GM23338 (cell line): ENCODE results near the gene HGFAC. TPM values are rescaled to one million over a fixed set of nuclear protein-coding genes. Genes with fewer than 3 reads are reported as not detected.

Source experiments
- ATAC-seq: fragments of 200-7000 bp; cut with Tn5 transposase; 3 replicates; pipeline ENCODE4 v1.9.1; 2020
- DNase-seq: peaks from one replicate; pipeline ENCODE4 v3.0.0-alpha.2; 2015; ENCODE audit warnings: low spot score
- H2AFZ ChIP-seq: fragments of 200-600 bp; sonication (generic); 2 replicates; pipeline ENCODE4 v1.8.0; 2016; ENCODE audit warnings: antibody characterized with exemption, mild to moderate bottlenecking, moderate library complexity
- H3F3A ChIP-seq: fragments of 200-600 bp; sonication (generic); replicated peaks from 2 replicates; pipeline ENCODE4 v1.8.0; 2017; ENCODE audit warnings: antibody characterized with exemption, mixed run types, low read depth
- H3K27ac ChIP-seq: fragments of 200-600 bp; sonication (generic); 2 replicates; pipeline ENCODE4 v1.6.1; 2016; ENCODE audit warnings: low read depth
- H3K27me3 ChIP-seq: fragments of 200-600 bp; sonication (generic); 2 replicates; pipeline ENCODE4 v1.8.0; 2016; ENCODE audit warnings: mild to moderate bottlenecking, mixed run types, moderate library complexity; ENCODE audit not compliant: insufficient read depth
- H3K36me3 ChIP-seq: fragments of 200-600 bp; sonication (generic); 2 replicates; pipeline ENCODE4 v1.8.0; 2016; ENCODE audit warnings: mild to moderate bottlenecking; ENCODE audit not compliant: insufficient read depth
- H3K4me1 ChIP-seq: fragments of 200-600 bp; sonication (generic); 2 replicates; pipeline ENCODE4 v1.8.0; 2016; ENCODE audit warnings: mild to moderate bottlenecking, moderate library complexity; ENCODE audit not compliant: insufficient read depth
- H3K4me2 ChIP-seq: fragments of 200-600 bp; sonication (generic); 2 replicates; pipeline ENCODE4 v1.7.1; 2017; ENCODE audit warnings: mixed run types
- H3K4me3 ChIP-seq: fragments of 200-600 bp; sonication (generic); 2 replicates; pipeline ENCODE4 v1.6.1; 2016; ENCODE audit warnings: mixed run types
- H3K79me2 ChIP-seq: fragments of 200-600 bp; sonication (generic); replicated peaks from 2 replicates; pipeline ENCODE4 v1.8.0; 2017; ENCODE audit warnings: mild to moderate bottlenecking; ENCODE audit not compliant: insufficient read depth
- H3K9me2 ChIP-seq: fragments of 200-600 bp; sonication (generic); 2 replicates; pipeline ENCODE4 v1.8.0; 2017; ENCODE audit not compliant: insufficient read depth
- H4K20me1 ChIP-seq: fragments of 200-600 bp; sonication (generic); replicated peaks from 2 replicates; pipeline ENCODE4 v1.8.0; 2017; ENCODE audit warnings: mild to moderate bottlenecking; ENCODE audit not compliant: insufficient read depth
- H3K27ac Mint-ChIP-seq: 2 replicates; pipeline ENCODE4 v1.8.0; 2020; ENCODE audit warnings: inconsistent platforms, mild to moderate bottlenecking, moderate library complexity, mixed read lengths
- H3K27me3 Mint-ChIP-seq: 3 replicates; pipeline ENCODE4 v1.8.0; 2022; ENCODE audit warnings: low read depth, mild to moderate bottlenecking, moderate library complexity, mixed read lengths, inconsistent platforms; ENCODE audit not compliant: insufficient read depth, poor library complexity
- H3K36me3 Mint-ChIP-seq: 3 replicates; pipeline ENCODE4 v1.8.0; 2021; ENCODE audit warnings: low read depth, mild to moderate bottlenecking, inconsistent platforms, moderate library complexity, mixed read lengths
- H3K4me1 Mint-ChIP-seq: 3 replicates; pipeline ENCODE4 v1.8.0; 2020; ENCODE audit warnings: mild to moderate bottlenecking, inconsistent platforms, mixed read lengths
- H3K4me3 Mint-ChIP-seq: 3 replicates; pipeline ENCODE4 v1.8.0; 2021; ENCODE audit warnings: moderate library complexity, mild to moderate bottlenecking, inconsistent platforms, mixed read lengths
- H3K9me3 Mint-ChIP-seq: 3 replicates; pipeline ENCODE4 v1.8.0; 2020; ENCODE audit warnings: moderate library complexity, mild to moderate bottlenecking, inconsistent platforms, mixed read lengths
- EZH2phosphoT487 ChIP-seq: fragments of 200-600 bp; sonication (generic); IDR thresholded peaks from one replicate; pipeline ENCODE4 v1.8.1; 2018; ENCODE audit warnings: antibody characterized with exemption; ENCODE audit not compliant: unreplicated experiment
- JUNB ChIP-seq: IDR thresholded peaks from one replicate; pipeline ENCODE4 v1.6.1; 2016; ENCODE audit warnings: antibody characterized with exemption; ENCODE audit not compliant: unreplicated experiment
- NANOG ChIP-seq: IDR thresholded peaks from 2 replicates; pipeline ENCODE4 v1.6.1; 2016; ENCODE audit warnings: antibody characterized with exemption, borderline replicate concordance
- POLR2AphosphoS5 ChIP-seq: IDR thresholded peaks from 2 replicates; pipeline ENCODE4 v1.6.1; 2016; ENCODE audit warnings: antibody characterized with exemption, low read depth
- polyA plus RNA-seq: library from polyadenylated mRNA; unstranded; fragments of >200 nt; fragmentation: Nextera tagmentation; extraction: Ambion mirVana; gene quantifications from 2 replicates; pipeline ENCODE4 v1.2.1, GENCODE V29; 2016
- total RNA-seq: library from RNA; depleted of rRNA; stranded (reverse); fragments of >200 nt; shearing (Covaris generic); gene quantifications from 2 replicates; pipeline ENCODE4 v1.2.3, GENCODE V29; 2014
- TF ChIP-seq, protein P1 (sequence below): fragments of 250-450 bp; sonication (Bioruptor Pico); IDR thresholded peaks from 2 replicates; pipeline ENCODE4 v1.5.0; 2020; ENCODE audit warnings: mild to moderate bottlenecking, moderate library complexity
- TF ChIP-seq, protein P2 (sequence below), 2 experiments: fragments of 200-600 bp in 1 of 2; sonication (generic) in 1 of 2; conservative IDR thresholded peaks; 2 replicates each; pipeline versions ENCODE4 v1.5.1 to v1.6.1; 2016 to 2017; ENCODE audit warnings: antibody characterized with exemption in 2 of 2, low read depth in 2 of 2, mild to moderate bottlenecking in 2 of 2, moderate library complexity in 1 of 2

Gene HGFAC
- total and polyA plus RNA-seq, 2 experiments from 2014 or later, result 0.94 TPM; not detected in 1

- TF ChIP-seq, protein P1, sequence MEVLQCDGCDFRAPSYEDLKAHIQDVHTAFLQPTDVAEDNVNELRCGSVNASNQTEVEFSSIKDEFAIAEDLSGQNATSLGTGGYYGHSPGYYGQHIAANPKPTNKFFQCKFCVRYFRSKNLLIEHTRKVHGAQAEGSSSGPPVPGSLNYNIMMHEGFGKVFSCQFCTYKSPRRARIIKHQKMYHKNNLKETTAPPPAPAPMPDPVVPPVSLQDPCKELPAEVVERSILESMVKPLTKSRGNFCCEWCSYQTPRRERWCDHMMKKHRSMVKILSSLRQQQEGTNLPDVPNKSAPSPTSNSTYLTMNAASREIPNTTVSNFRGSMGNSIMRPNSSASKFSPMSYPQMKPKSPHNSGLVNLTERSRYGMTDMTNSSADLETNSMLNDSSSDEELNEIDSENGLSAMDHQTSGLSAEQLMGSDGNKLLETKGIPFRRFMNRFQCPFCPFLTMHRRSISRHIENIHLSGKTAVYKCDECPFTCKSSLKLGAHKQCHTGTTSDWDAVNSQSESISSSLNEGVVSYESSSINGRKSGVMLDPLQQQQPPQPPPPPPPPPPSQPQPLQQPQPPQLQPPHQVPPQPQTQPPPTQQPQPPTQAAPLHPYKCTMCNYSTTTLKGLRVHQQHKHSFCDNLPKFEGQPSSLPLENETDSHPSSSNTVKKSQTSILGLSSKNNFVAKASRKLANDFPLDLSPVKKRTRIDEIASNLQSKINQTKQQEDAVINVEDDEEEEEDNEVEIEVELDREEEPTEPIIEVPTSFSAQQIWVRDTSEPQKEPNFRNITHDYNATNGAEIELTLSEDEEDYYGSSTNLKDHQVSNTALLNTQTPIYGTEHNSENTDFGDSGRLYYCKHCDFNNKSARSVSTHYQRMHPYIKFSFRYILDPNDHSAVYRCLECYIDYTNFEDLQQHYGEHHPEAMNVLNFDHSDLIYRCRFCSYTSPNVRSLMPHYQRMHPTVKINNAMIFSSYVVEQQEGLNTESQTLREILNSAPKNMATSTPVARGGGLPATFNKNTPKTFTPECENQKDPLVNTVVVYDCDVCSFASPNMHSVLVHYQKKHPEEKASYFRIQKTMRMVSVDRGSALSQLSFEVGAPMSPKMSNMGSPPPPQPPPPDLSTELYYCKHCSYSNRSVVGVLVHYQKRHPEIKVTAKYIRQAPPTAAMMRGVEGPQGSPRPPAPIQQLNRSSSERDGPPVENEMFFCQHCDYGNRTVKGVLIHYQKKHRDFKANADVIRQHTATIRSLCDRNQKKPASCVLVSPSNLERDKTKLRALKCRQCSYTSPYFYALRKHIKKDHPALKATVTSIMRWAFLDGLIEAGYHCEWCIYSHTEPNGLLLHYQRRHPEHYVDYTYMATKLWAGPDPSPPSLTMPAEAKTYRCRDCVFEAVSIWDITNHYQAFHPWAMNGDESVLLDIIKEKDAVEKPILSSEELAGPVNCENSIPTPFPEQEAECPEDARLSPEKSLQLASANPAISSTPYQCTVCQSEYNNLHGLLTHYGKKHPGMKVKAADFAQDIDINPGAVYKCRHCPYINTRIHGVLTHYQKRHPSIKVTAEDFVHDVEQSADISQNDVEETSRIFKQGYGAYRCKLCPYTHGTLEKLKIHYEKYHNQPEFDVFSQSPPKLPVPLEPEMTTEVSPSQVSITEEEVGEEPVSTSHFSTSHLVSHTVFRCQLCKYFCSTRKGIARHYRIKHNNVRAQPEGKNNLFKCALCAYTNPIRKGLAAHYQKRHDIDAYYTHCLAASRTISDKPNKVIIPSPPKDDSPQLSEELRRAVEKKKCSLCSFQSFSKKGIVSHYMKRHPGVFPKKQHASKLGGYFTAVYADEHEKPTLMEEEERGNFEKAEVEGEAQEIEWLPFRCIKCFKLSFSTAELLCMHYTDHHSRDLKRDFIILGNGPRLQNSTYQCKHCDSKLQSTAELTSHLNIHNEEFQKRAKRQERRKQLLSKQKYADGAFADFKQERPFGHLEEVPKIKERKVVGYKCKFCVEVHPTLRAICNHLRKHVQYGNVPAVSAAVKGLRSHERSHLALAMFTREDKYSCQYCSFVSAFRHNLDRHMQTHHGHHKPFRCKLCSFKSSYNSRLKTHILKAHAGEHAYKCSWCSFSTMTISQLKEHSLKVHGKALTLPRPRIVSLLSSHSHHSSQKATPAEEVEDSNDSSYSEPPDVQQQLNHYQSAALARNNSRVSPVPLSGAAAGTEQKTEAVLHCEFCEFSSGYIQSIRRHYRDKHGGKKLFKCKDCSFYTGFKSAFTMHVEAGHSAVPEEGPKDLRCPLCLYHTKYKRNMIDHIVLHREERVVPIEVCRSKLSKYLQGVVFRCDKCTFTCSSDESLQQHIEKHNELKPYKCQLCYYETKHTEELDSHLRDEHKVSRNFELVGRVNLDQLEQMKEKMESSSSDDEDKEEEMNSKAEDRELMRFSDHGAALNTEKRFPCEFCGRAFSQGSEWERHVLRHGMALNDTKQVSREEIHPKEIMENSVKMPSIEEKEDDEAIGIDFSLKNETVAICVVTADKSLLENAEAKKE (CRISPR knock-in tag), result no peak
Measured at GRCh38 chr4:3466691-3467600, 25.2 kb downstream of the HGFAC start (continued).

- no peak overlapping the region for H3K4me3 Mint-ChIP-seq
- H3K4me1 Mint-ChIP-seq, result no peaks in the 10 kb centered on the region; the same call in 2 of the 3 replicates
- no peak overlapping the region for H3K4me2 ChIP-seq
- no peaks in the 10 kb centered on the region for H4K20me1 ChIP-seq
- peaks cover 13% of the 10 kb centered on the region for H3K27me3 ChIP-seq
- H3K4me3 ChIP-seq, result no peak overlapping the region
- H2AFZ ChIP-seq, result no peak overlapping the region
- H3K36me3 Mint-ChIP-seq, result no peaks in the 10 kb centered on the region
- H3K27ac ChIP-seq, result no peak overlapping the region
- H3K9me3 Mint-ChIP-seq, result no peaks in the 10 kb centered on the region; the same call in 2 of the 3 replicates
- TF ChIP-seq JUNB (no peak), POLR2AphosphoS5 (no peak), EZH2phosphoT487 (no peak), NANOG (no peak)
- TF ChIP-seq, protein P2, sequence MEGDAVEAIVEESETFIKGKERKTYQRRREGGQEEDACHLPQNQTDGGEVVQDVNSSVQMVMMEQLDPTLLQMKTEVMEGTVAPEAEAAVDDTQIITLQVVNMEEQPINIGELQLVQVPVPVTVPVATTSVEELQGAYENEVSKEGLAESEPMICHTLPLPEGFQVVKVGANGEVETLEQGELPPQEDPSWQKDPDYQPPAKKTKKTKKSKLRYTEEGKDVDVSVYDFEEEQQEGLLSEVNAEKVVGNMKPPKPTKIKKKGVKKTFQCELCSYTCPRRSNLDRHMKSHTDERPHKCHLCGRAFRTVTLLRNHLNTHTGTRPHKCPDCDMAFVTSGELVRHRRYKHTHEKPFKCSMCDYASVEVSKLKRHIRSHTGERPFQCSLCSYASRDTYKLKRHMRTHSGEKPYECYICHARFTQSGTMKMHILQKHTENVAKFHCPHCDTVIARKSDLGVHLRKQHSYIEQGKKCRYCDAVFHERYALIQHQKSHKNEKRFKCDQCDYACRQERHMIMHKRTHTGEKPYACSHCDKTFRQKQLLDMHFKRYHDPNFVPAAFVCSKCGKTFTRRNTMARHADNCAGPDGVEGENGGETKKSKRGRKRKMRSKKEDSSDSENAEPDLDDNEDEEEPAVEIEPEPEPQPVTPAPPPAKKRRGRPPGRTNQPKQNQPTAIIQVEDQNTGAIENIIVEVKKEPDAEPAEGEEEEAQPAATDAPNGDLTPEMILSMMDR (conservative IDR thresholded peaks at IDR 0.05; ENCODE audit: low read depth in 2 of 2), result no peak
- H3K79me2 ChIP-seq, result no peaks in the 10 kb centered on the region
- DNase-seq, result no peak
- no peaks in the 10 kb centered on the region for H3K36me3 ChIP-seq
- no peaks in the 10 kb centered on the region for H3K9me2 ChIP-seq
- ATAC-seq, result no peak
- H3K27ac Mint-ChIP-seq, result no peak overlapping the region
- no peaks in the 10 kb centered on the region; the same call in 1 of the 2 replicates for H3K4me1 ChIP-seq
- H3F3A ChIP-seq, result no peaks in the 10 kb centered on the region
- H3K27me3 Mint-ChIP-seq, result peaks cover 30% of the 10 kb centered on the region
Measured at GRCh38 chr4:3467601-3468031, 25.8 kb downstream of the HGFAC start.
